PC-9 (cell line): ENCODE results near the gene CASKIN1.

Experiments
- CTCF ChIP-seq: fragments of 200-600 bp; sonication (generic); conservative IDR thresholded peaks from 2 replicates; pipeline ENCODE4 v1.6.1; 2017; ENCODE audit warnings: mixed run types, antibody characterized with exemption, mild to moderate bottlenecking, moderate library complexity
- EZH2 ChIP-seq: fragments of 200-600 bp; sonication (generic); IDR thresholded peaks from 2 replicates; pipeline ENCODE4 v1.8.0; 2017; ENCODE audit warnings: antibody characterized with exemption, low read depth

DNA sequence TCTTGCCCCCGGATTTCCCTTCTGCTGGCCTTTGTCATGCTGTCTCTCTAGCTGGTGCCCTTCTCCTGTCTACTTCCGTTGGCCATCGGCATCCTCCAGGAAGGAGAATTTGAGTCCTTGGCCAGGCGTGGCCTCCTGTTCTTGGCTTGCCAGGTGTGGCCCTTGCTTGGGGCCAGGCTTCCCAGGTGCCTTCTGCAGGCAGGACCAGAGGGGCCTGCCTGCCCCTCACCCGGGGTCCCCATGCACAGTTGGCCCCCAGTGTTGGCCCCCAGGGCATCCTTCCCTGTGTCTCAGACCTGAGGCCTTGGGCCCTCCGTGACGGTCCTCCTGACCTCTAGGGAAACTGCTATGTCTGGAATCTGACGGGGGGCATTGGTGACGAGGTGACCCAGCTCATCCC is 11.5 kb upstream of the CASKIN1 start:
- TF ChIP-seq CTCF (no peak), EZH2 (no peak)
